T-helper 1 cell treated with Interleukin-12 subunit alpha and Interleukin-12 subunit beta and Interleukin-4 antibody, amounts not matched to agents 30 μg/mL and 1 μg/mL, for 36 hours (primary cell): Measurements from ENCODE around the gene RAB36.

ENCODE experiments used
- H3K27ac Mint-ChIP-seq: one replicate; pipeline ENCODE4 v1.8.0; 2021; ENCODE audit warnings: mild to moderate bottlenecking, mixed read lengths
- H3K27me3 Mint-ChIP-seq: one replicate; pipeline ENCODE4 v1.8.0; 2021; ENCODE audit warnings: low read depth, mixed read lengths
- H3K36me3 Mint-ChIP-seq: one replicate; pipeline ENCODE4 v1.8.0; 2021; ENCODE audit warnings: low read depth, mixed read lengths
- H3K4me1 Mint-ChIP-seq: one replicate; pipeline ENCODE4 v1.8.0; 2021; ENCODE audit warnings: low read depth, mixed read lengths
- H3K4me3 Mint-ChIP-seq: one replicate; pipeline ENCODE4 v1.8.0; 2021; ENCODE audit warnings: mild to moderate bottlenecking, moderate library complexity, mixed read lengths
- H3K9me3 Mint-ChIP-seq: one replicate; pipeline ENCODE4 v1.8.0; 2021; ENCODE audit warnings: mixed read lengths

RAB36 gene

DNA sequence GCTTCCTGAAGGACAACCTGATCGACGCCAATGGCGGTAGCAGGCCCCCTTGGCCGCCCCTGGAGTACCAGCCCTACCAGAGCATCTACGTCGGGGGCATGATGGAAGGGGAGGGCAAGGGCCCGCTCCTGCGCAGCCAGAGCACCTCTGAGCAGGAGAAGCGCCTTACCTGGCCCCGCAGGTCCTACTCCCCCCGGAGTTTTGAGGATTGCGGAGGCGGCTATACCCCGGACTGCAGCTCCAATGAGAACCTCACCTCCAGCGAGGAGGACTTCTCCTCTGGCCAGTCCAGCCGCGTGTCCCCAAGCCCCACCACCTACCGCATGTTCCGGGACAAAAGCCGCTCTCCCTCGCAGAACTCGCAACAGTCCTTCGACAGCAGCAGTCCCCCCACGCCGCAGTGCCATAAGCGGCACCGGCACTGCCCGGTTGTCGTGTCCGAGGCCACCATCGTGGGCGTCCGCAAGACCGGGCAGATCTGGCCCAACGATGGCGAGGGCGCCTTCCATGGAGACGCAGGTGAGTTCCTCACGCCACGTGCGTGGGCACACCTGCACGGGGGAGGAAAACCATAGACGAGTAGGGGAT is 36.5 kb downstream of the RAB36 start:
- Mint-ChIP-seq H3K4me3 (peak overlapping the region; percentile 97), H3K4me1 (peaks cover 54% of the 10 kb centered on the region), H3K9me3 (peaks cover 4% of the 10 kb centered on the region), H3K36me3 (peaks cover 24% of the 10 kb centered on the region), H3K27ac (peak overlapping the region; percentile 92), H3K27me3 (no peaks in the 10 kb centered on the region)

GRCh38 chr22:23182309-23183060 is 37.2 kb downstream of the RAB36 start:
- H3K27ac Mint-ChIP-seq, result peak overlapping the region; percentile 92
- H3K9me3 Mint-ChIP-seq, result no peaks in the 10 kb centered on the region
- H3K27me3 Mint-ChIP-seq, result no peaks in the 10 kb centered on the region
- H3K4me3 Mint-ChIP-seq, result peak overlapping the region; percentile 97
- H3K4me1 Mint-ChIP-seq, result peaks cover 51% of the 10 kb centered on the region
- H3K36me3 Mint-ChIP-seq, result peaks cover 24% of the 10 kb centered on the region

DNA sequence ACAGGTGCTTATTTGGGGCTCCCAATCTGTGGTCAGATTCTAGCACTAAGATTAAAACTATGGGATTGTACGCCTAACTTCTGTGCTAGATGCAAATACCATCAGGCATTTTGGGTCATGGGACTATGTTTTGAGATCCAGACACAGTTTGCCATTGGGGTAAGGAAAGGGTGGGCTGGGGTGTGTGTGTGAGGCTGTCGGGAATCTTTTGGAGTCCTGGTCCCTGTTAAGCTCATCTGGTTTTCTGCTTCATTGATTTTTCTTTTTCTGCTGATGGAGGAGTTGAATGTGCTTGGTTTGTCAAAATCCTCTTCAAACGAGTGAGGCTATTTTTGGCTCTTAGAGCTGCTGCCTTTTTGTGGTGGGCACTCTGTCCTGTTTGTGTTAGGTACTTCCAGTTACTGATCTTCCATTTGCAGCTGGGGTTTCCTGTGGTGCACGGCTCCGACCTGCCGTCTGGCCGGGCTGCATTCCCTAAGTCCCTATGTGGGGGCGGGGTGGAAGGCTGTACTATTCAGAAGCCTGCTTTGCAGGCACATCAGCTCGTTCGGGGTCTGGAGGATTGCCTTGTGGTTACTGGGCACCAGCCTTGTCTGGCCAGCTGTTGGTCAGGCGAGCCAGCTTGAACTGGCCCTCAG is 37.9 kb downstream of the RAB36 start:
- Mint-ChIP-seq H3K27ac (peak overlapping the region; percentile 92), H3K4me3 (peak overlapping the region; percentile 97), H3K9me3 (no peaks in the 10 kb centered on the region), H3K36me3 (peaks cover 30% of the 10 kb centered on the region), H3K27me3 (no peaks in the 10 kb centered on the region), H3K4me1 (peaks cover 57% of the 10 kb centered on the region)

DNA sequence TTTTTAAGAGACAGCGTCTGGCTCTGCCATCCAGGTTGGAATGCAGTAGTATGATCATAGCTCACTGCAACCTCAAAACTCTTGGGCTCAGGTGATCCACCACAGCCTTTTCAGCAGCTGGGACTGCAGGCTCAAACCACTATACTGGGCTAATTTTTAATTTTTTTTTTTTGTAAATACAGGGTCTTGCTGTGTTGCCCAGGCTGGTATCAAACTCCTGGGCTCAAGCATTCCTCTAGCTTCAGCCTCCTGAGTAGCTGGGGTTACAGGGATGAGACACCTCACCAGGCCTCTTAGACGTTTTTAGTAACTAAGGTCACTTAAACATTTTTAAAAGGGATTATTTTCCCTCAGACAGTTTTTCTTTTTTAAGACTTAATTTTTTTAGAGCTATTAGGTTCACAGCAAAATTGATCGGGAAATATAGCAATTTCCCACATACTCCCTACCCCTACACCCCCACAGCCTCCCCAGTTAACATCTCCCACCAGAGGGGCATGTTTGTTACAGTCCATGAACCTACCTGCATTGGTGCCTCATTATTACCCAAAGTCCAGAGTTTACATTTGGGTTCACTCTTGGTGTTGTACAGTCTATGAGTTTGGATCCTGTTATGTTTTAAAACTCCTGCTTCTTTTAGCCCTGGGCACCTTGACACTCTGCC is 39.0 kb downstream of the RAB36 start:
- Mint-ChIP-seq H3K36me3 (peaks cover 32% of the 10 kb centered on the region), H3K4me3 (peak overlapping the region; percentile 97), H3K9me3 (no peaks in the 10 kb centered on the region), H3K27me3 (no peaks in the 10 kb centered on the region), H3K27ac (peak overlapping the region; percentile 95), H3K4me1 (peaks cover 54% of the 10 kb centered on the region)

- H3K27me3 Mint-ChIP-seq, result no peaks in the 10 kb centered on the region
- no peaks in the 10 kb centered on the region for H3K9me3 Mint-ChIP-seq
- peaks cover 34% of the 10 kb centered on the region for H3K36me3 Mint-ChIP-seq
- peaks cover 54% of the 10 kb centered on the region for H3K4me1 Mint-ChIP-seq
- peak overlapping the region; percentile 97 for H3K4me3 Mint-ChIP-seq
- H3K27ac Mint-ChIP-seq, result peak overlapping the region; percentile 95
Measured at GRCh38 chr22:23184764-23185113, 39.5 kb downstream of the RAB36 start.

- Mint-ChIP-seq H3K27ac (no peak overlapping the region), H3K27me3 (no peaks in the 10 kb centered on the region), H3K9me3 (no peaks in the 10 kb centered on the region), H3K4me3 (no peak overlapping the region), H3K4me1 (peaks cover 50% of the 10 kb centered on the region), H3K36me3 (peaks cover 36% of the 10 kb centered on the region)
Measured at GRCh38 chr22:23187211-23187610, 41.9 kb downstream of the RAB36 start.

GRCh38 chr22:23187871-23188700 is 42.8 kb downstream of the RAB36 start:
- no peak overlapping the region for H3K4me3 Mint-ChIP-seq

DNA sequence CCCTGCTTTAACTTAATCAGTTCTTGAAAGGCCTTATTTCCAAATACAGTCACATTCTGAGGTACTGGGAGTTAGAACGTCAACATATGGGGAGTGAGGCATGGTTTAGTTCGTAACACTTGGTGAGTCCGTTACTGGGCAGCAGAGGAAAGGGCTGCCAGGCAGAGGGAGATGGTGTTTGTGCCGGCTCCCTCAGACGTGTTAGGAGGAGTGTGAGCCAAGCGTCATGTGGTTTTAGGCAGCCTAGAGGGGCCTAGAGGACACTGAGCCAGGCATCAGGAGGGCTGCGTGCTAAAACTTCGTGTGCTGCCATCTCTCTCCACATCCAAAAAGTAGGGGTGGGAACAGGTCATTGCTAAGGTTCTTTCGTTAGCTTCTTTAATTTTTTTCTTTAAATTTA is 45.2 kb downstream of the RAB36 start:
- H3K27ac Mint-ChIP-seq, result no peak overlapping the region
- H3K4me1 Mint-ChIP-seq, result peaks cover 37% of the 10 kb centered on the region
- no peaks in the 10 kb centered on the region for H3K9me3 Mint-ChIP-seq

More at GRCh38 chr22:23187871-23188700, 42.8 kb downstream of the RAB36 start:
- Mint-ChIP-seq H3K9me3 (no peaks in the 10 kb centered on the region), H3K27me3 (no peaks in the 10 kb centered on the region), H3K4me1 (peaks cover 48% of the 10 kb centered on the region), H3K27ac (peak overlapping the region; percentile 19), H3K36me3 (peaks cover 28% of the 10 kb centered on the region)

GRCh38 chr22:23192133-23192532 is 46.9 kb downstream of the RAB36 start:
- Mint-ChIP-seq H3K4me3 (no peak overlapping the region), H3K9me3 (no peaks in the 10 kb centered on the region), H3K27ac (no peak overlapping the region), H3K27me3 (no peaks in the 10 kb centered on the region), H3K4me1 (peaks cover 32% of the 10 kb centered on the region), H3K36me3 (peaks cover 16% of the 10 kb centered on the region)

More for the DNA sequence above, 45.2 kb downstream of the RAB36 start:
- no peak overlapping the region for H3K4me3 Mint-ChIP-seq
- H3K27me3 Mint-ChIP-seq, result no peaks in the 10 kb centered on the region
- peaks cover 24% of the 10 kb centered on the region for H3K36me3 Mint-ChIP-seq

- Mint-ChIP-seq H3K4me3 (no peak overlapping the region), H3K4me1 (peaks cover 30% of the 10 kb centered on the region), H3K27me3 (no peaks in the 10 kb centered on the region), H3K27ac (no peak overlapping the region), H3K36me3 (peaks cover 18% of the 10 kb centered on the region), H3K9me3 (no peaks in the 10 kb centered on the region)
Measured at GRCh38 chr22:23192558-23192957, 47.3 kb downstream of the RAB36 start.

GRCh38 chr22:23193196-23193827 is 48.0 kb downstream of the RAB36 start:
- Mint-ChIP-seq H3K9me3 (no peaks in the 10 kb centered on the region), H3K36me3 (peaks cover 13% of the 10 kb centered on the region), H3K4me1 (peaks cover 23% of the 10 kb centered on the region), H3K4me3 (no peak overlapping the region), H3K27me3 (no peaks in the 10 kb centered on the region), H3K27ac (no peak overlapping the region)

DNA sequence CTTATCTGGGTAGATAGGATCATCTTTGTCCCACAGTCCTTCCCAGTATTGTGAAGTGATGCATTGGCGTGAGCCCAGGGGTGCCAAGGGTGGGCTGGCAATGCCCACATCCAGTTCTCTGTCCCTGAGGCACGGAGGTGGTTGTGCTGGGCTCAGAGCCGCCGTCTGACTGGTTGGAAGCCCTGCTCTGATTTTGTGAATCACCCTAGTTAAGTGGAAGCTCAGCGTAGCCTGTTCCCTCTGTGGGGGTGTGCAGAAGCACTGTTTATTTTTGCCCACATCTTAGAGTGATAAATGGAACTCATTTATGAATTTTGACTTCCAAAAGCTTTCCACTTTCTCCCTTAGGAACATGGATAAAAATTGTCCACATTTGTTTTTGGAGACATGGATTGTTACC is 48.6 kb downstream of the RAB36 start:
- Mint-ChIP-seq H3K27ac (no peak overlapping the region), H3K27me3 (no peaks in the 10 kb centered on the region), H3K9me3 (no peaks in the 10 kb centered on the region), H3K4me3 (no peak overlapping the region), H3K36me3 (peaks cover 13% of the 10 kb centered on the region), H3K4me1 (peaks cover 22% of the 10 kb centered on the region)

DNA sequence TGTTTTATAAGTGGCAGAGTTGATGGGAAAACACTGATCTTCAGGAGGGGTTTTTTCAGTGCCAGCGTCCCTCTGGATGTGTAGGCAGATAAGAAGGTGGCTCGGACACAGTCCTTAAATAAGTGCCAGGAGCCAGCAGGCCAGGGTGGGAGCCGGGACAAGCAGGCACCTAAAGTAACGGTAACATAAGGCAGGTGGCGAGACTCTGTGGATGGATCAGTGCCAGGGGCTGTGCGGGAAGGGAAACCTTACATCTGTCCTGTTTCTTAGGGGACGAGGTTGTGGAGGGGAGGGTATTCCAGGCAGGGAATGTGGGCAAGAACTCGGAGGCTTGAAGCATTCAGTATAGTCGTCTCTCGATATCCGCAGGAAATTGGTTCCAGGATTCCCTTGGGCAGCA is 50.9 kb downstream of the RAB36 start:
- H3K27me3 Mint-ChIP-seq, result no peaks in the 10 kb centered on the region
- H3K4me3 Mint-ChIP-seq, result no peak overlapping the region
- H3K36me3 Mint-ChIP-seq, result peaks cover 8% of the 10 kb centered on the region
- H3K4me1 Mint-ChIP-seq, result peaks cover 19% of the 10 kb centered on the region
- no peaks in the 10 kb centered on the region for H3K9me3 Mint-ChIP-seq
- no peak overlapping the region for H3K27ac Mint-ChIP-seq

GRCh38 chr22:23197836-23198235 is 52.6 kb downstream of the RAB36 start:
- H3K27me3 Mint-ChIP-seq, result no peaks in the 10 kb centered on the region
- H3K4me1 Mint-ChIP-seq, result peaks cover 14% of the 10 kb centered on the region

More at GRCh38 chr22:23197836-23198235, 52.6 kb downstream of the RAB36 start:
- Mint-ChIP-seq H3K9me3 (no peaks in the 10 kb centered on the region), H3K27ac (no peak overlapping the region), H3K4me3 (no peak overlapping the region), H3K36me3 (peaks cover 6% of the 10 kb centered on the region)
